Measurements from ENCODE around the gene KNDC1. TPM values are rescaled to one million over a fixed set of nuclear protein-coding genes. Genes with fewer than 3 reads are reported as not detected.
"Not testable (repeated sequence)": the region's sequence is repeated elsewhere in the genome, so short reads cannot be mapped to it uniquely, and the experiment has no call there.

Gene KNDC1
- total RNA-seq, 3 donors from 2014 or later = 0.05 TPM; not detected in 2

DNA sequence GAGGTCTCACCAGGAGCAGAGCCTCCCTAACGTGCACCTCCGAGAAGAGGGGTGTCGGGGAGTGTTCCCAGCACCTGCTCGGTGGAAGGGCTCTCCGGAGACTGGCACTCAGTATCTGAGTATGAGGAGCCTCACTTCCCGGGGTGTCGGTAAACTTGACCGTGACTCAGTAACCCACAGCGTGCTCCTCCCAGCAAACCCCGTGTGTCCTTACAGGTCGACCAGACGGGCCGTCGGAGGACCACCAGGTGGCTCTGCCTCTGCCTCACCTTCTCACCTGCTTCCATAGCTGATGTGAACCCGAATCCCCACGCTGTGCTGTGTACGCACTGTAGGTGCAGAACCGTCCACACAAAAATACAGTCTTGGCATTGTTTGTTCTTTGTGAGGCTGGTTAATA is 29.0 kb upstream of the KNDC1 start:
- ATAC-seq = no peak
- Mint-ChIP-seq H3K36me3 (ENCODE audit: insufficient read depth) (no peaks in the 10 kb centered on the region), H3K4me3 (no peak overlapping the region), H3K27me3 (ENCODE audit: low read depth) (peaks cover 2% of the 10 kb centered on the region), H3K9me3 (no peaks in the 10 kb centered on the region), H3K4me1 (ENCODE audit: low read depth) (no peaks in the 10 kb centered on the region)
- DNase-seq = no peak

- DNase-seq (no peak), ATAC-seq (no peak)
- no peaks in the 10 kb centered on the region for H3K4me1 Mint-ChIP-seq (ENCODE audit: low read depth)
- no peaks in the 10 kb centered on the region for H3K9me3 Mint-ChIP-seq
- no peaks in the 10 kb centered on the region for H3K36me3 Mint-ChIP-seq (ENCODE audit: insufficient read depth)
- H3K4me3 Mint-ChIP-seq = no peak overlapping the region
- no peaks in the 10 kb centered on the region for H3K27me3 Mint-ChIP-seq (ENCODE audit: low read depth)
Observed at GRCh38 chr10:133131734-133132472, 28.1 kb upstream of the KNDC1 start.

DNA sequence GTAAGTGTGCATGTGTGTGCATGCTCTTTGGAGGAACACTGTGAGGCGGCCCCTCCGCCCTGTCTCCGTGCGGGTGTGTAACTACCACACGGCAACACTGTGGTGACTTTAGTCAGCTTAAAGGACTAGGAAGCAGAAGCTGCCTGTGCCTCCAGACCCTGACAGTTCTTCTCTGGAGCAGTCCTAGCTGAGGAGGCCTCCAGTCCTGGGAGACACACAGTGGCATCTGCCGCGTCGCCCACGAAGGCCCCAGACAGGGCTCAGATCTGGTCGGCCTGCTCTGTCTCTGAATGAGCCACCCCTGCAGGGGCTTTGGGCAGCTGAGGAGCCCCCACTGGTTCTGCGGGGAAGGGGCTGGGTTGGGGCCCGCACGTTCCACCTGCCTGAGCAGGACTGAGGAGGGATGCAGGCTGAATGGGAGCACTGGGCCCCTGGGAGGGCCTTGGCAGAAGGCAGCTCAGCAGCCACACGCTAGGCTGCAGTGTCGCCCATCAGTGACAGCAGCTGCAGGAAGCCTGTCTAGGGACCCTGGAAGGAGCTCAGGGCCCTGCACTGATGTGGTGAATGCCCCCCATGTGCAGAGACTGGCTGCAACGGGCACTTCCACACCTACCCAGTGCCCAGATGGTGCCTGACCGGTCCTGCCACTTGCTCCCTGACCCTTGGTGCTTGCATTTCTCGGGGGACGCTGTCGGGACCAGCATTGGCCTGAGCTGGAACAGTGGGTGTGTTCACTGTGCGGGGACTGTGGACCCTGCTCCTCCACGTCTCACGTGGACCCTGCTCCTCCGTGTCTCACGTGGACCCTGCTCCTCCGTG is 27.3 kb upstream of the KNDC1 start:
- H3K27me3 Mint-ChIP-seq (ENCODE audit: low read depth) = no peaks in the 10 kb centered on the region
- no peaks in the 10 kb centered on the region for H3K4me1 Mint-ChIP-seq (ENCODE audit: low read depth)
- no peaks in the 10 kb centered on the region for H3K36me3 Mint-ChIP-seq (ENCODE audit: insufficient read depth)
- no peaks in the 10 kb centered on the region for H3K9me3 Mint-ChIP-seq
- DNase-seq (no peak), ATAC-seq (no peak)
- no peak overlapping the region for H3K4me3 Mint-ChIP-seq

DNA sequence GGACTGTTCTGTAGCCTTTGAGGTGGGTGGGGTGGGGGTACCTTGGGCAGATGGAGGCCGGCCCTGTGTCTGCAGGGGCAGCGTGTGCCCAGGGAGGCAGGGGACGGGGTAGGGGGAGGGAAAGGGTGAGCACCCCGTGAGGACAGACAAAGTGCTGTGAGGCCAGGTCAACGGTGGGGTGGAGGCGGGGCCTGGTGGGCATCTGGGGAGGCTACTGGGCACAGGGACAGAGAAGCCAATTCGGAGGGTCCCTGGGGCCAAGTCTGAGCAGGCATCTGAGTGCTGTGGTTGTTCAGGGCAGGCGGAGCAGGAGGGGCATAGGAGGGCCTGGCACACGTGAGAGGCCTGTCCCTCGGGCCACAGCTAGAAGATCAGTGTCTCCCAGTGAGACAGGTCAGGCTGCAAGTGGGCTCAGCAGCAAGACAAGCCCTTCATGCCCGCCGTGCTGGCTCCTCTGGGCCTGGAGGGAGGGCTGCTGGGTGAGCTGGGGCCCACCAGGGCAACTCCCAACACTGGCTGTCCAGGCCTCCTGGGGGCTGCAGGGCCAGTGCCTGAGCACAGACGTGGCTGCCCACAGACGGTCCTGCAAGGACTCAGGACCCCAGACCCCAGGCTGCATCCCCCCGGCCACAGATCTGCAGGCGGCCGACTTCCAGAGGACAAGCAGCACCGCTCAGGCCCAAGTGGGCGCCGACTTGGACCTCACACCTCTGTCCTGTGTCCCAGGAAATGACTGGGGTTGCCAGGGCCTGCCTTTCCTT is 26.4 kb upstream of the KNDC1 start:
- H3K9me3 Mint-ChIP-seq = no peaks in the 10 kb centered on the region
- H3K4me1 Mint-ChIP-seq (ENCODE audit: low read depth) = no peaks in the 10 kb centered on the region
- no peak for DNase-seq
- H3K4me3 Mint-ChIP-seq = no peak overlapping the region
- H3K27me3 Mint-ChIP-seq (ENCODE audit: low read depth) = no peaks in the 10 kb centered on the region
- no peaks in the 10 kb centered on the region for H3K36me3 Mint-ChIP-seq (ENCODE audit: insufficient read depth)
- no peak for ATAC-seq

GRCh38 chr10:133134411-133135115 is 25.5 kb upstream of the KNDC1 start:
- Mint-ChIP-seq H3K4me1 (ENCODE audit: low read depth) (no peaks in the 10 kb centered on the region), H3K9me3 (no peaks in the 10 kb centered on the region), H3K27me3 (ENCODE audit: low read depth) (no peaks in the 10 kb centered on the region), H3K36me3 (ENCODE audit: insufficient read depth) (no peaks in the 10 kb centered on the region), H3K4me3 (no peak overlapping the region)
- ATAC-seq (no peak), DNase-seq (no peak)

- no peak overlapping the region for H3K4me3 Mint-ChIP-seq
- ATAC-seq (no peak), DNase-seq (no peak)
- H3K4me1 Mint-ChIP-seq (ENCODE audit: low read depth) = no peaks in the 10 kb centered on the region
- H3K36me3 Mint-ChIP-seq (ENCODE audit: insufficient read depth) = no peaks in the 10 kb centered on the region
- no peaks in the 10 kb centered on the region for H3K9me3 Mint-ChIP-seq
- no peaks in the 10 kb centered on the region for H3K27me3 Mint-ChIP-seq (ENCODE audit: low read depth)
Observed at GRCh38 chr10:133135116-133135465, 24.9 kb upstream of the KNDC1 start.

GRCh38 chr10:133137486-133138145 is 22.4 kb upstream of the KNDC1 start:
- H3K4me3 Mint-ChIP-seq; H3K9me3 Mint-ChIP-seq; DNase-seq; H3K27me3 Mint-ChIP-seq (ENCODE audit: low read depth); ATAC-seq; H3K4me1 Mint-ChIP-seq (ENCODE audit: low read depth); H3K36me3 Mint-ChIP-seq (ENCODE audit: insufficient read depth): not testable (repeated sequence)

- peaks cover 9% of the 10 kb centered on the region for H3K4me1 Mint-ChIP-seq (ENCODE audit: low read depth)
- no peaks in the 10 kb centered on the region for H3K9me3 Mint-ChIP-seq
- H3K27me3 Mint-ChIP-seq (ENCODE audit: low read depth) = peaks cover 16% of the 10 kb centered on the region
- H3K36me3 Mint-ChIP-seq (ENCODE audit: insufficient read depth) = no peaks in the 10 kb centered on the region
- DNase-seq (no peak), ATAC-seq (no peak)
- no peak overlapping the region for H3K4me3 Mint-ChIP-seq
Observed at GRCh38 chr10:133139551-133140065, 20.4 kb upstream of the KNDC1 start.

GRCh38 chr10:133140417-133141143 is 19.4 kb upstream of the KNDC1 start:
- H3K27me3 Mint-ChIP-seq (ENCODE audit: low read depth) = peaks cover 26% of the 10 kb centered on the region
- H3K4me3 Mint-ChIP-seq = no peak overlapping the region
- no peak for ATAC-seq
- H3K4me1 Mint-ChIP-seq (ENCODE audit: low read depth) = peaks cover 9% of the 10 kb centered on the region
- no peak for DNase-seq
- no peaks in the 10 kb centered on the region for H3K9me3 Mint-ChIP-seq
- no peaks in the 10 kb centered on the region for H3K36me3 Mint-ChIP-seq (ENCODE audit: insufficient read depth)

- Mint-ChIP-seq H3K36me3 (ENCODE audit: insufficient read depth) (no peaks in the 10 kb centered on the region), H3K4me3 (no peak overlapping the region), H3K4me1 (ENCODE audit: low read depth) (peaks cover 9% of the 10 kb centered on the region), H3K9me3 (no peaks in the 10 kb centered on the region), H3K27me3 (ENCODE audit: low read depth) (peaks cover 31% of the 10 kb centered on the region)
- ATAC-seq (no peak), DNase-seq (no peak)
Observed at GRCh38 chr10:133141144-133141957, 18.7 kb upstream of the KNDC1 start.

GRCh38 chr10:133141958-133142340 is 18.1 kb upstream of the KNDC1 start:
- H3K9me3 Mint-ChIP-seq = no peaks in the 10 kb centered on the region
- ATAC-seq (no peak), DNase-seq (no peak)
- peaks cover 9% of the 10 kb centered on the region for H3K4me1 Mint-ChIP-seq (ENCODE audit: low read depth)
- peaks cover 37% of the 10 kb centered on the region for H3K27me3 Mint-ChIP-seq (ENCODE audit: low read depth)
- H3K4me3 Mint-ChIP-seq = no peak overlapping the region
- H3K36me3 Mint-ChIP-seq (ENCODE audit: insufficient read depth) = no peaks in the 10 kb centered on the region

- Mint-ChIP-seq H3K4me1 (ENCODE audit: low read depth) (peaks cover 9% of the 10 kb centered on the region), H3K27me3 (ENCODE audit: low read depth) (peaks cover 44% of the 10 kb centered on the region), H3K4me3 (no peak overlapping the region), H3K9me3 (peaks cover 5% of the 10 kb centered on the region), H3K36me3 (ENCODE audit: insufficient read depth) (no peaks in the 10 kb centered on the region)
- no peak for DNase-seq
- ATAC-seq = no peak
Observed at GRCh38 chr10:133142523-133143199, 17.4 kb upstream of the KNDC1 start.

Measured in activated T-cell treated with anti-CD3 and anti-CD28 coated beads, Interleukin-2, amount 50 U/mL, for 4 hours (primary cell).